Adrenal gland (tissue), 5 donors: ENCODE data around the gene HIBCH.
"Not testable (repeated sequence)": the region's sequence is repeated elsewhere in the genome, so short reads cannot be mapped to it uniquely, and the experiment has no call there.

ENCODE experiments used
- CTCF ChIP-seq, 6 experiments: fragments of 450-650 bp in 4 of 6; fragments of 200-600 bp in 2 of 6; sonication (generic) in 1 of 6; IDR thresholded peaks; 1 replicate in 5 of 6; 2 replicates in 1 of 6; pipeline versions ENCODE4 v1.5.1 to v1.8.0; 2016 to 2021; ENCODE audit warnings: antibody characterized with exemption in 6 of 6, mild to moderate bottlenecking in 2 of 6, moderate library complexity in 1 of 6
- POLR2A ChIP-seq, 2 donors: fragments of 450-650 bp; IDR thresholded peaks; one replicate each; pipeline ENCODE4 v1.6.1; 2017; ENCODE audit warnings: antibody characterized with exemption in 2 of 2, mild to moderate bottlenecking in 2 of 2, moderate library complexity in 1 of 2
- donor health status: DM: no; HTN: no; CAD: no.

GRCh38 chr2:190312635-190313025 lies 7.0 kb downstream of the HIBCH start:
- not testable (repeated sequence) for TF ChIP-seq CTCF, POLR2A (IDR thresholded peaks at IDR 0.05)
